MM.1S (cell line): Measurements from ENCODE around the gene NBAS.

Experiments used
- DNase-seq: peaks from one replicate; pipeline ENCODE4 v3.0.0-alpha.2; 2015
- H2AFZ ChIP-seq: fragments of 300-600 bp; sonication (generic); 2 replicates; pipeline ENCODE4 v1.6.0; 2016; ENCODE audit warnings: antibody characterized with exemption, low read length
- H3F3A ChIP-seq: fragments of 300-600 bp; sonication (generic); 2 replicates; pipeline ENCODE4 v1.6.1; 2016; ENCODE audit warnings: mild to moderate bottlenecking, antibody characterized with exemption, low read length, moderate library complexity, mixed read lengths; ENCODE audit not compliant: insufficient read depth
- H3K27ac ChIP-seq: fragments of 300-600 bp; sonication (generic); 2 replicates; pipeline ENCODE4 v1.5.1; 2016; ENCODE audit warnings: mild to moderate bottlenecking, low read length
- H3K27me3 ChIP-seq: fragments of 300-600 bp; sonication (generic); replicated peaks from 2 replicates; pipeline ENCODE4 v1.6.0; 2016; ENCODE audit warnings: low read length; ENCODE audit not compliant: insufficient read depth
- H3K36me3 ChIP-seq: fragments of 300-600 bp; sonication (generic); replicated peaks from 2 replicates; pipeline ENCODE4 v1.6.1; 2016; ENCODE audit warnings: mild to moderate bottlenecking, low read length, mixed read lengths; ENCODE audit not compliant: insufficient read depth
- H3K4me1 ChIP-seq: fragments of 300-600 bp; sonication (generic); 2 replicates; pipeline ENCODE4 v1.6.1; 2016; ENCODE audit warnings: low read length, mixed read lengths
- H3K4me2 ChIP-seq: fragments of 300-600 bp; sonication (generic); 2 replicates; pipeline ENCODE4 v1.6.0; 2016; ENCODE audit warnings: low read depth, low read length
- H3K4me3 ChIP-seq: fragments of 300-600 bp; sonication (generic); 2 replicates; pipeline ENCODE4 v1.5.1; 2016; ENCODE audit warnings: low read length, mixed read lengths
- H3K79me2 ChIP-seq: fragments of 300-600 bp; sonication (generic); 2 replicates; pipeline ENCODE4 v1.6.1; 2016; ENCODE audit warnings: mixed run types, low read length, mixed read lengths
- H3K9ac ChIP-seq: fragments of 300-600 bp; sonication (generic); 2 replicates; pipeline ENCODE4 v1.6.1; 2016; ENCODE audit warnings: low read length, mixed read lengths
- H3K9me2 ChIP-seq: fragments of 300-600 bp; sonication (generic); replicated peaks from 2 replicates; pipeline ENCODE4 v1.6.1; 2016; ENCODE audit warnings: mild to moderate bottlenecking, low read length, mixed read lengths; ENCODE audit not compliant: insufficient read depth
- H3K9me3 ChIP-seq: fragments of 300-600 bp; sonication (generic); replicated peaks from 2 replicates; pipeline ENCODE4 v1.6.1; 2016; ENCODE audit warnings: mild to moderate bottlenecking, low read length, mixed read lengths; ENCODE audit not compliant: insufficient read depth
- H4K20me1 ChIP-seq: fragments of 300-600 bp; sonication (generic); 2 replicates; pipeline ENCODE4 v1.6.1; 2016; ENCODE audit warnings: mild to moderate bottlenecking, low read length, moderate library complexity, mixed read lengths; ENCODE audit not compliant: insufficient read depth
- EZH2 ChIP-seq: fragments of 300-600 bp; sonication (generic); optimal IDR thresholded peaks from 2 replicates; pipeline ENCODE3; 2017; ENCODE audit warnings: low read depth, mild to moderate bottlenecking, antibody characterized with exemption, low read length, mixed read lengths
- EZH2phosphoT487 ChIP-seq: fragments of 300-600 bp; sonication (generic); IDR thresholded peaks from 2 replicates; pipeline ENCODE4 v1.6.1; 2018; ENCODE audit warnings: antibody characterized with exemption, low read length
- TF ChIP-seq, protein P1 (sequence below): fragments of 300-600 bp; sonication (generic); IDR thresholded peaks from 2 replicates; pipeline ENCODE4 v1.5.1; 2016; ENCODE audit warnings: antibody characterized with exemption, low read length, mixed read lengths

NBAS gene

DNA sequence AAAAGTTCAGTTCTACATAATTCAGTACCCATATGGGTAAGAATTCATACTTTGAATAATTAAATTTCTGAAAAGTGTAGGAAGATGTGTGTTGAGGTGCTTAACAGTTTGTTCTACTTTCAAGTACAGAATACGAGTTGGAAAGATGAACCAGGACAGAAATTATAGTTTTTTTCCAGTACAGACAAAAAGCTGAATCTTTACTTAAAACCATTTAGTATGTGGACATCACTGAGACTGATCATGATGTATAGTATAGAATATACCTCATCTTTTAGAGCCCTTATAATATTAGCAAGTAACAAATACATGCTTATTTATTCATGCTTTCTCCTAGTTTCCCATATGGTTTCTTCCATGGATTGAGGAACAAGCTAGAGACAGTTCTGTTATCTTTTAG is 40.5 kb upstream of the NBAS start:
- Histone ChIP-seq H3K9ac (no peak overlapping the region), H3K4me3 (no peak overlapping the region), H4K20me1 (no peaks in the 10 kb centered on the region), H3K27me3 (no peaks in the 10 kb centered on the region), H3K79me2 (no peaks in the 10 kb centered on the region), H3F3A (no peaks in the 10 kb centered on the region), H3K27ac (no peak overlapping the region), H3K36me3 (peaks cover 39% of the 10 kb centered on the region; the same call in 1 of the 2 replicates), H3K4me1 (no peaks in the 10 kb centered on the region), H2AFZ (no peak overlapping the region), H3K9me2 (no peaks in the 10 kb centered on the region), H3K4me2 (no peak overlapping the region), H3K9me3 (no peaks in the 10 kb centered on the region)
- no peak for DNase-seq
- TF ChIP-seq EZH2phosphoT487 (no peak), EZH2 (no peak)
- TF ChIP-seq, protein P1, sequence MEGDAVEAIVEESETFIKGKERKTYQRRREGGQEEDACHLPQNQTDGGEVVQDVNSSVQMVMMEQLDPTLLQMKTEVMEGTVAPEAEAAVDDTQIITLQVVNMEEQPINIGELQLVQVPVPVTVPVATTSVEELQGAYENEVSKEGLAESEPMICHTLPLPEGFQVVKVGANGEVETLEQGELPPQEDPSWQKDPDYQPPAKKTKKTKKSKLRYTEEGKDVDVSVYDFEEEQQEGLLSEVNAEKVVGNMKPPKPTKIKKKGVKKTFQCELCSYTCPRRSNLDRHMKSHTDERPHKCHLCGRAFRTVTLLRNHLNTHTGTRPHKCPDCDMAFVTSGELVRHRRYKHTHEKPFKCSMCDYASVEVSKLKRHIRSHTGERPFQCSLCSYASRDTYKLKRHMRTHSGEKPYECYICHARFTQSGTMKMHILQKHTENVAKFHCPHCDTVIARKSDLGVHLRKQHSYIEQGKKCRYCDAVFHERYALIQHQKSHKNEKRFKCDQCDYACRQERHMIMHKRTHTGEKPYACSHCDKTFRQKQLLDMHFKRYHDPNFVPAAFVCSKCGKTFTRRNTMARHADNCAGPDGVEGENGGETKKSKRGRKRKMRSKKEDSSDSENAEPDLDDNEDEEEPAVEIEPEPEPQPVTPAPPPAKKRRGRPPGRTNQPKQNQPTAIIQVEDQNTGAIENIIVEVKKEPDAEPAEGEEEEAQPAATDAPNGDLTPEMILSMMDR, result no peak

DNA sequence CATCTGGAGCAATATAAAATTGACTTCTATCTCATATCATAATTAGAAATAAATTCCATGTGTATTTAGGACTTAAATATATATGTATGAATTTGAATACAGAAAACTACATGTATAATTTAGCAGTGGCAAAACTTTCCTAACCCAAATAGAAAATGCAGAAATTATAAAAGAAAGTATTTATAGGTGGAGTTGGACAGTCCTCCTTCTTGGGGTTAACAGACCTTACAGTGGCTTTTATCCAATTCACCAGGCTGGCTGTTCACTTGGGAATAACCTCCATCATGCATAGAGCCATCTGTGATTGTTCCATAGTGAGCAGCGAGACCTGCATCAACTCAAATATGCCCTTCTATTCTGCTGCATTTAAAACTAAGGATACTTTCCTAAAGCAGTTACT is 38.9 kb upstream of the NBAS start:
- Histone ChIP-seq H3K9me2 (no peaks in the 10 kb centered on the region), H3K79me2 (peaks cover 5% of the 10 kb centered on the region), H3K4me3 (no peak overlapping the region), H2AFZ (no peak overlapping the region), H3F3A (no peaks in the 10 kb centered on the region), H4K20me1 (no peaks in the 10 kb centered on the region), H3K4me1 (no peaks in the 10 kb centered on the region), H3K9me3 (no peaks in the 10 kb centered on the region), H3K4me2 (no peak overlapping the region), H3K27me3 (no peaks in the 10 kb centered on the region), H3K36me3 (peaks cover 36% of the 10 kb centered on the region; the same call in 1 of the 2 replicates), H3K27ac (no peak overlapping the region), H3K9ac (no peak overlapping the region)
- no peak for DNase-seq
- TF ChIP-seq EZH2phosphoT487 (no peak), EZH2 (no peak)
- TF ChIP-seq, protein P1, result no peak

DNA sequence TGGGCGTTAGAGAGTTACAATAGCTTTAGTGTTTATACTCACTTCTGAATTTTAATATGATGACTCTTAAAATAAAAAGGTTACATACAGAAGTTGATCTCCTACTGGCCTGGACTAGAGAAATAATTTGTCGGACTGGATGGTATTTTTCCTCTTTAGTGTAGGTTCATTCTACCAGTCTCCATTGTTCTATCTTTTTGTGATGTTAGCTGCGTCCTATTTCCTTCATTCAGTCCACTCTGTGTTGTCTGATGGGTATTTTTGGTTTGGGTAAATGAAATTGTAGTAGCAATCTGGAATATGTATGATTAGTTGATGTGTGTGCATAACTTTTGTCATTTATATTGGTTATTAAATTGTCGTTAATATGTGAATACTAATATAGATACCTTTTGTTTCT is 35.8 kb upstream of the NBAS start:
- no peak overlapping the region for H3K27ac ChIP-seq
- H3K27me3 ChIP-seq, result no peaks in the 10 kb centered on the region
- H4K20me1 ChIP-seq, result no peaks in the 10 kb centered on the region
- H3K4me1 ChIP-seq, result no peaks in the 10 kb centered on the region
- H3K9ac ChIP-seq, result no peak overlapping the region
- H3K79me2 ChIP-seq, result peaks cover 32% of the 10 kb centered on the region
- no peak overlapping the region for H3K4me3 ChIP-seq
- H3K4me2 ChIP-seq, result no peak overlapping the region
- no peaks in the 10 kb centered on the region for H3F3A ChIP-seq
- H3K9me2 ChIP-seq, result no peaks in the 10 kb centered on the region
- TF ChIP-seq EZH2phosphoT487 (no peak), EZH2 (no peak)
- TF ChIP-seq, protein P1, result no peak
- peaks cover 23% of the 10 kb centered on the region; the same call in 1 of the 2 replicates for H3K36me3 ChIP-seq
- H2AFZ ChIP-seq, result no peak overlapping the region
- no peak for DNase-seq
- no peaks in the 10 kb centered on the region for H3K9me3 ChIP-seq
